SHP77 (cell line): ENCODE measurements around the gene ARSG.
"Not testable (repeated sequence)": the region's sequence is repeated elsewhere in the genome, so short reads cannot be mapped to it uniquely, and the experiment has no call there.

Experiments
- DNase-seq, 2 experiments: peaks; one replicate each; lab custom pipeline; 2025; lab: John Stamatoyannopoulos, UW

The ARSG gene

DNA sequence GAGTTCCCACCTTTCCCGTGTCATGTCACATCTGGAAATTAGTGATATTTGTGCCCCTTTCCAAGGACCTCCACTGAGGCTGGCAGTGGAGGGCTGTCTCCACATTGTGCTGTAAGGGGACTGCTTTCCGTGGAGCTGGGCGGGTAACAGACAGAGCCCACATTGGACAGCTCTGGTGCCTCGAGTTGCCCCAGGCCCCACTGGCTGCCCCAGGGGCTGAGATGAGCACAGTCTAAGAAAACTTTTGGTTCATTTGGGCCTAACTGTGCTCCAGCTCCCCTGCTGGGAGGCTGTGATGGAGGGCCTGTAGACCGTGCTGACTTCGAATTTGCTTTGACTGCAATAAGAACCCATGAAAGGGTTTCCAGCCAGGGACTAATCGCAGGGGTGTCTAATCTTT lies 38.0 kb downstream of the ARSG start:
- DNase-seq = no peak

DNA sequence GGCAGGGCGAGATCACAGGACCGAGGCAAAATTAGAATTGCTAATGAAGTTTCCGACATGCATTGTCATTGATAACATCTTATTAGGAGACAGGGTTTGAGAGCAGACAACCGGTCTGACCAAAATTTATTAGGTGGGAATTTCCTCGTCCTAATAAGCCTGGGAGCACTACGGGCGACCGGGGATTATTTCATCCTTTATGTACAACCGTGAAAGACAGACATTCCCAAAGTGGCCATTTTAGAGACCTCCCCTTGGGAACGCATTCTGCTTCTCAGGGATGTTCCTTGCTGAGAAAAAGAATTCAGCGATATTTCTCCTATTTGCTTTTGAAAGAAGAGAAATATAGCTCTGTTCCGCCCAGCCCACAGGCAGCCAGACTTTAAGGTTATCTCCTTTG lies 40.6 kb downstream of the ARSG start:
- DNase-seq = not testable (repeated sequence)

DNA sequence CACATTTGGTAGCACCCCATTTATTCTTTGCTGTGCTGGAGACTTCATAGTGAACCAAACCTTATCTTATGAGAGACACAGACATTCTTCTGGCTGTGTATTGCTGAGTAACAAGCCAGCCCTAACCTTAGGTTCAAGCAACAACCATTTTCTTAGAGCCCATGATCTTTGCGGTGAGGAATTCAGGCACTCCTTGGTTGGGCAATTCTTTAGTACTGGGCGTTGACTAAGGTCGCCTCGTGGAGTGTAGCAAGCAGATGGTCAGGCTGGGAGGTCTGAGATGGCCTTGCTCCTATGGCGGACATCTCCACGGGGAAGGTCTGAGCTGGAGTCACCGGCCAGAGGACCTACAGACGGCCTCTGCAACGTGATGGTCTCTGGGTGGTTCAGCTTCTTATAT lies 43.1 kb downstream of the ARSG start:
- DNase-seq = no peak

DNA sequence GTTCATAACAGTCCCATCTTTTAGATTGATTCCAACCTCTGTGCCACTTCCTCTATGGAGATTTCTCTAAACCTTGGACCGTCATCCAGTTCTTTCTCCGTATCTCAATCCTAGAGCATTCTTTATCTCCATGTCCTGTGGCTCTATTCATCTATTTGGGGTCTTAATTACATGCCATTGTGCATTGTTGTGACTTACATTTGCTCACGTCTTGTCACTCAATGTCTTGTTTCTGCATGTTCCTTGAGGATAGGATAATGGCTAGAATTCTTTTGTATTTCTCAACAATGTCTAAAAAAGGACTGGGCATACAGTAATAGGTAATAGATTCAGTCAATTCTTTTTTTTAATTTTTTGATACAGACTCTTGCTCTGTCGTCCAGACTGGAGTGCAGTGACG lies 50.2 kb downstream of the ARSG start:
- DNase-seq = no peak

DNA sequence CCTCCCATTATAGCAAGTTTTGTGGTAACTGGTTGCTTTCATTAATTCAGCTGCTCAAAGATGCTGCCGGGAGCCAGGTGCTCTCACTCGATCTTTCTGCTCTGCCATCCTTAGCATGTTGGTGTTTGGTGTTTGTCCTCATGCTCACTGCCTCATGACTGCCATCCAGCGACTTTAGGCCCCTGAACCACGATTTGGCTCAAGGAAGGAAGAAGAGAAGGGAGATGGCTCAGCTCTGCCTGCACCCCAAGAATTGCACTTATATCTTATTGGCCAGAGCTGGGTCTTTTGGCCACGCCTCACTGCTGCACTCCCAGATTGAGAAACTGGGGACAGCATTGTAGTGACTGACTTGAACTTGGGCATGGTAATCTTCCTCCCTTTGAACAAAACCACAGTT lies 52.7 kb downstream of the ARSG start:
- no peak for DNase-seq

DNA sequence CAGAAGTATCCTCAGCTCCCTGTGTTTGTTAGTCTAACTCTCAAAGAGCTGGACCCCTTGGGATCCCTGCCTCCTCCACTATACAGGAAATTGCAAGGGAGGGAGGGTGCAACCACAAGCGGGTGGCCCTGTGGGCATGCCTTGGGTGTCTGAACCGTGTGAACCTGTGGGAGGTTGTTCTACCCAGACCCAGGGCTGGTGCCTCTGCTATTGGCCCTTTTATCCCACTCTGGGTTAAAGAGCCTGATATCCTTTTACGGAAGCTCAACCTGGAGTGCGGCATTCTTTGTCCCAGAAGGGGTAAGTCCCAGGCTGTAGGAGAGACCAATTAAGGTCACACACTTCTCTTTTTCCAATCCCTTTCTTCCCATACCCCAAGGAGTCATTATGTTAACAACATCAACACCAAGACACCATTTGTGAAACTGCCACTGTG lies 53.4 kb downstream of the ARSG start:
- DNase-seq = no peak

DNA sequence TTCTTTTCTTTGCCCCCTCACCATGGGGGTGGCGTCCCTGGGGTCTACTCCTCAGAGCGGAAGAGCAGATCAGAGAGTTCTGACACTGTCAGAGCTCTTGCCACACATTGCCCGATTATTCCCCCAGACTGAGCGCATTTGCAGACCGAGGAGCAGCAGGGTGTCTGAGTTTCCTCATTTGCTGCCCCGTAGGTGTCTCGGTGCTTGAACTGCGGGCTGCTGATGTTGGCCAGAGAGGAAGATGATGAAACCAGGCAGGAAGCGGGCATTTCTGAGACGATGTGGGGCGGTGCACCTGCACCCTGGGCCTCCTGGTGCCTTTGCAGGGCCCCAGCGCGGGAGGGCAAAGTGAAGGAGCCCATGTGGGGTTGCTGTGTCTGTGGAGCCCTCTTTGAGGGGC lies 55.2 kb downstream of the ARSG start:
- DNase-seq = no peak

DNA sequence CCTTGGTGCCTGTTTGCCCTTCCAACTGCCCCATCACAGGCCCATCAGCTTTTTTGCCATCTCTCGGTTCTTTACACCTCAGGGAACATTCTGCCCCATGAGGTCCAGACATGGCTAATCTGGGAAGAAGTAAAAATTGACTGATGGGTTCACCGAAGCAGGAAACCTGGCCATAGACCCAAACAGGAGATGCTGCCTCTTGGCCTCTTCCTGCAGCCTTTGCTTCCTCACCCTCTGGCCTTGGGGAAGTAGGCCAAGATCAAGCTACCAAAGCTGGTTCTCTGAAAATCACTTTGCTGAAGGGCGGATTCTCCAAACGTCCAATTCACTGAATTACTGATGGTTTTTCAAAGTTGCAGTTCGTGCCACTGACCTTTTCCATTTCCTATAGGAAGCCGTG lies 56.1 kb downstream of the ARSG start:
- DNase-seq = no peak

DNA sequence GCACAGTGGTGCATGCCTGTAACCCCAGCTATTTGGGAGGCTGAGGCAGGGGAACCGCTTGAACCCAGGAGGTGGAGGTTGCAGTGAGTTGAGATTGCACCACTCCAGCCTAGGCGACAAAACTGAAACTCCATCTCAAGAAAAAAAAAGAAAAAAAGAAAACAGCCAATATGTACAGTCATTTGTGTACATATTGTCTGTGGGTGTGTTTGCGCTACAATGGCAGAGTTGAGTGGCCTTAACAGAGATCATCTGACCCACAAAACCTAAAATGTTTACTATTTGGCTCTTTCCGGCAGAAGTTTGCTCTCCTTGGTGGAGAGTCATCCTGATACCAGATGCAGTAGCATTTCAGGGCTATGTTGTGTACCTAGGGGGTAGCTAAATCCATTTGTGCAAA lies 57.9 kb downstream of the ARSG start:
- no peak for DNase-seq

DNA sequence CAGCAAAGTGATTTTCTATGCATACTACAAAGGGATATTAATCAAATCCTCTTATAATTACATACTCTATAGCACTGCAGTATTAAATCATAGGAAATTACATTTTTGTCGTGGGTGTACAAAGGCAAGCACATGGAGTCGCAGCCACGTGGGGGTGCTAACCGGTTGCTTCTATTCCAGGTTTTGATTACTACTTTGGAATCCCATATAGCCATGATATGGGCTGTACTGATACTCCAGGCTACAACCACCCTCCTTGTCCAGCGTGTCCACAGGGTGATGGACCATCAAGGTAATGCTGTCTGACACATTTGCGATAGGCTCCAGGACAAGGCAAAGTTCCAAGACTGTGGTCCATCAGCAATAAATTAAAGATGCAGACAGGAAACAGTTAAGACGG lies 60.1 kb downstream of the ARSG start:
- DNase-seq = no peak

DNA sequence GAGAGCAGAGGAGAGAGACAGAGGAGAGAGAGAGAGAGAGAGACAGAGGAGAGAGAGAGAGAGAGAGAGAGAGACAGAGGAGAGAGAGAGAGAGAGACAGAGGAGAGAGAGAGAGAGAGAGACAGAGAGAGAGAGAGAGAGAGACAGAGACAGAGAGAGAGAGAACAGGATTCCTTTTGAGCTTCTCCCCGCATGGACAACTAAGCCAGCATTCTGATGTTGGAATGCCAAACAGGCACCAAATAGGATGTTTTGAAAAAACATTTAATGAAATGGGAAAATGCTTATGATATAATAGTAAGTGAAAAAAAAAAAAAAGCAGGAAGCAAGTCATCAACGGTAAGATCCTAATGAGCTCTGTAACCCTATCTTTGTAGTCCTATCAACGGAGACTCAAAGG lies 60.7 kb downstream of the ARSG start:
- DNase-seq = no peak

DNA sequence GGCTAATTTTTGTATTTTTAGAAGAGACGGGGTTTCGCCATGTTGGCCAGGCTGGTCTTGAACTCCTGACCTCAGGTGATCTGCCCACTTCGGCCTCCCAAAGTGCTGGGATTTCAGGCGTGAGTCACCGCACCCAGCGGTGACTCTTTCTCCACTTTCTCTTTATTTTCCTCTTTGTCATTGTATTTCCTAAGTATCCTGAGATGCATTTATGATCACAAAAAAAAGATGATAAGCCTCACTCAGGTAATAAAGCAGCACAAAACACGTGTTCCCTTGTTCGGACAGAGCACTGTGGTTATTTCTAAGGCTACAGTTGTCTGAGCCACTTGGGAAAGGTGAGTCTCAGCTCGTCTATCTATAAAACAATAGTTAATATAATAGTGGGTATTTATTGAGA lies 61.4 kb downstream of the ARSG start:
- not testable (repeated sequence) for DNase-seq

DNA sequence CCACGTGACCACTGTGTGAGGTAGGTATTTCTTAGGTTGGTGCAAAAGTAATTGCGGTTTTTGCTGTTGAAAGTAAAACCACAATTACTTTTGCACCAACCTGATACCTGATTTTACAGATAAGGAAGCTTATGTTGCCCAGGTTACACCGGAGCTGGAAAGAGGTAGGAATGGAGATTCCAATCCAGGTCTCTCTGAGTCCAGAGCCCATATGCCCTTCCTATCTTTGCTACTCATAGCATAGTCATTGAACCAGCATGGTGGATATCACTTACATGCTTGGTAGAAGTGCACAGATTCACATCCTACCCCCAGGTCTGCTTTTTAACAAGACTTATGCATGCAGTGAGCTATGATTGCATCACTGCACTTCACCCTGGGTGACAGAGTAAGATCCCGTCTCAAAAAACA lies 61.8 kb downstream of the ARSG start:
- no peak for DNase-seq

DNA sequence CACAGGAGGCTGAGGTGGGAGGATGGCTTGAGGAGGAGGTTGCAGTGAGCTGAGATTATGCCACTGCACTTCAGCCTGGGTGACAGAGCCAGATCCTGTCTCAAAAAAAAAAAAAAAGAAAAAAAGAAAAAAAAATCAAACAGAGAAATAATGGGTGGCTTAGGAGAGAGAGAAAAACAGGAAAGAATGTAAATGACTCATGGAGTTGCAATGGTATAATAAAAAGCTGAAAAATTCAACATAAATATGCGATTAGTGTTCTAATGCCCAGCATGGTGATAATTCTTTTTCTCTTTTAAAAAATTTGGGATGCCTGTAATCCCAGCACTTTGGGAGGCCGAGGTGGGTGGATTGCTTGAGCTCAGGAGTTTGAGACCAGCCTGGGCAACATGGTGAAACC lies 63.0 kb downstream of the ARSG start:
- not testable (repeated sequence) for DNase-seq

DNA sequence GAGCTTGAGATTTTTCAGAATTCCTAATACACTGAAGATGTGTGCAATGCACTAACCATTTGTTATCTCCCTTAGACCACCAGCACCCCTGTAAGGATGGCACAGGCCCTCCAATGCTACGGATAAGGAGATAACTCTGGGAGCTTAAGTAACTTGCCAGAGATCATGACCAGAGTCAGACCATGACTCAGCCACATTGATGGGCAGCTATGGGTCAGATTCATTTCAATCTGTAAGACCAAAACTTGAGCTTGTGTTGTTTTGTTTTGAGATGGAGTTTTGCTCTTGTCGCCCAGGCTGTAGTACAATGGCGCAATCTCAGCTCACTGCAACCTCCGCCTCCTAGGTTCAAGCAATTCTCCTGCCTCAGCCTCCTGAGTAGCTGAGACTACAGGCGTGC lies 63.8 kb downstream of the ARSG start:
- DNase-seq = not testable (repeated sequence)

DNA sequence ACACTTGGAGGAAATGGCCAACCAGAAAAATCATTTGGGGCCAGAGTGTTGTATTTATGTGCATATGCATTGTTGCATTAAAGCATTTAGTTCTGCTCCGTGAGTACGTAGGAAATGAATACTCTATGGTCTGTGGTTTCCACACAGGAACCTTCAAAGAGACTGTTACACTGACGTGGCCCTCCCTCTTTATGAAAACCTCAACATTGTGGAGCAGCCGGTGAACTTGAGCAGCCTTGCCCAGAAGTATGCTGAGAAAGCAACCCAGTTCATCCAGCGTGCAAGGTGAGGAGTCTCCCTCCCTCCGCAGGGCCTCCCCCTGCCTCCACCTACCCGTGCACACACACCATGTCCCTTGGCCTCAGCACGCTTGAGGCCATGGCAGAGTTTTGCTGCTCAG lies 65.2 kb downstream of the ARSG start:
- DNase-seq = no peak

DNA sequence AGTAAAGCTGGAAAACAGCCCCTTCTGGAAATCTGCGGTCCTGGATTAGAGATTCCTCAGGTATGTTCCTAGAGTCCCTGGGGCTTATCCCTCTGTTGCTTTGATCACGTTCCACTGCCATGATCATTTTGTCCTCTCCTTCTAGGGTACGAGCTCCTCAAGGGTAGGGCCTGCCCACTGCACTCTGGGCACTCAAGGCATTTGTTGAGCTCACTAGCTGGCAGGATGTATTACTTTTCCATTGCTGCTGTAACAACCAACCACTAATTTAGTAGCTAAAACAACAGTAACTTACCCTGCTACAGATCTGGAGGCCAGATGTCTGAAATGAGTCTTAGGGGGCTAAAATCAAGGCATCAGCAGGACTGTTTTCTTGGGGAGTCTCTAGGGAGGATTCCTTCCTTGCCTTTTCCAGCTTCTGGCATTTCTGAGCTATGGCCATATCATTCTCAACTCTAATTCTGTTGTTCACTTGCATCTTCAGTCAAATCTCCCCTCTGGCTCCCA lies 65.7 kb downstream of the ARSG start:
- DNase-seq = no peak

DNA sequence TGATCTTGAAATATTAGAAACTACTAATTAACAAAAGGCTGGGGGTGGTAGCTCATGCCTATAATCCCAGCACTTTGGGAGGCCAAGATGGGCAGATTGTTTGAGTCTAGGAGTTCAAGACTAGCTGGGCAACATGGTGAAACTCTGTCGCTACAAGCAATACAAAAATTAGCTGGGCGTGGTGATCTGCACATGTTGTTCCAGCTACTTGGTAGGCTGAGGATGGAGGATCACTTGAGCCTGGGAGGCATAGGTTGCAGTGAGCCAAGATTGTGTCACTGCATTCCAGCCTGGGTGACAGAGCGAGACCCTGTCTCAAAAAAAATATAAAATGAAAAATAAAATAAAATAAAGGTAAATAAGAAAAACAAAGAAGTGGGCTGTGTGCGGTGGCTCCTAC lies 66.6 kb downstream of the ARSG start:
- no peak for DNase-seq

DNA sequence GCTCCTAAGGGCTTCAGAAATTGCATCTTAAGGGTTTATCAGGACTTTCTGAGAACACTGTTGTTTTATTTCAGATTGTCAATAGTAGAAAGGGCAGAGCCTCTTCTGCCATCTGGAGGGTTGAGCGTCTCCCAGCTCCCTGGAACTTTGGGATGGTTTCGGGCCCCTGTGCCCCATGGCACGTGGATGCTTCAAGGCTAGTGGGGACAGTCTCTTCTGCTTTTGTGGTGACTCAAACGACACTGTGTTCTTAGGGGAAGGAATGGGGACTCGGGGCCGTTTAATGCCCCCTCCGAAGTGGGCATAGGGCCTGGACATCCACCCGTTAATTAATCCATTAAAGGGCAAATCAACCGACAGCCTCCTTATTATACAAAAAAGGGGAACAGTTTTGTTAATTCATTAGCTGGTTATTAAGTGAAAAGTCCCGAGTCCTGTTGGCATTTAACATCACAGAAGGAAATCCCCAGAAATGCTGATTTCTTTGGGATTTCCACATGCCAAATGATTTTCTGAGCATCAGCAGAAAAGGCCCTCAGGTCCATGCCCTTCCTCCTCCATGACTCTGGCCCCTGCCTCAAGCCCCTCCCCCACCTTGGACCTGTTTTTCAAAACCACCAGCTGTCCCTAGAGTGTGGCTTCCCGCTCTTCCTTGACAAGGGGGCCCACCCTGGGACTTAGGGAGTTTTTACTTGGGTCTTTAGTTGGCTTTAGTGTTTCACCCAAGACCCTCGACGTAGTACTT lies 68.7 kb downstream of the ARSG start:
- no peak for DNase-seq

DNA sequence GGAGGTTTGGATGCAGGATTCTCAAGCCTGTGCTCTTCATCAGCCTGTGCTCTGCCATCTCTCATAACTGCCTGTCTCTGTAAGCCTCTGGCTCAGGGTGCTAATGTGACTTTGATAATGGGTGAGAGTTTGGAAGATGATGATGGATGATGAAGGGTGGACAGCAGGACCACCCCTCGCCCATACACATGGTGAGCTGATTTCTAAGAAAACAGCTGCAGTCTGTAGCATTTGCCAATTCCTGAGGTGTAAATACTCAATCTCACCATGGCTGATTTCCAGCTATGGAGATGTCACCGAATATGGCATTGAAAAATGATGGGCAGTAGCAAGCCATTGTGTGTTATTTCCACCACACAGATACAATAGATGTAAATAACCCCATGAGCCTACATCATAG lies 74.2 kb downstream of the ARSG start:
- DNase-seq = no peak

DNA sequence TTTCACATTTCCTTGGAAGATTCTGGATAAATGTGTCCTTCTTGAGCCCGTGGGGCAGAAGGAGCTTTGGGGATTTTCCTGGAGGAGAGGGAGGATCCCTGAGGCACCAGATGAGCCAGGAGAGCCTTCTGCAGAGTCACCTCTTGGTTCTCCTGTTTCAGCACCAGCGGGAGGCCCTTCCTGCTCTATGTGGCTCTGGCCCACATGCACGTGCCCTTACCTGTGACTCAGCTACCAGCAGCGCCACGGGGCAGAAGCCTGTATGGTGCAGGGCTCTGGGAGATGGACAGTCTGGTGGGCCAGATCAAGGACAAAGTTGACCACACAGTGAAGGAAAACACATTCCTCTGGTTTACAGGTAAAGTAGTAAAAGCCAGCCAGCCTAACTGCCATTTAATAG lies 77.1 kb downstream of the ARSG start:
- no peak for DNase-seq

DNA sequence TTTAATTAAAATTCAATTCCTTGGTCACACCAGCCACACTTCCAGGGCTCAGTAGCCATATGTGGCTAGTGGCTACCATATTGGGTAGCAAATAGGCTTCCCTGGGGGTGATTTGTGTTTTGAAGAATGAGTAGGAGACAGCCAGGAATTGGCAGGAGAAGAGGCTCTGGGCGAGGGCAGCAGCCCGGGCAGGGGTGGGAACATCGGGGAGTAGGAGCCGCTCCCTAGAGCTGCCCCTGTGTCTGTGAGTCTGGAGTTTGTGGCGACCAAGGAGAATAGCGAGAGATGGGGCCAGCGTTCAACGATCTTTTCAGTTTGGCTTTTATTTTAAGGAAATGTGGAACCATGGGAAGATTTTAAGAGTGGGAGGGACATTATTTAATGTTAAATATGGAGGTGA lies 84.3 kb downstream of the ARSG start:
- no peak for DNase-seq

DNA sequence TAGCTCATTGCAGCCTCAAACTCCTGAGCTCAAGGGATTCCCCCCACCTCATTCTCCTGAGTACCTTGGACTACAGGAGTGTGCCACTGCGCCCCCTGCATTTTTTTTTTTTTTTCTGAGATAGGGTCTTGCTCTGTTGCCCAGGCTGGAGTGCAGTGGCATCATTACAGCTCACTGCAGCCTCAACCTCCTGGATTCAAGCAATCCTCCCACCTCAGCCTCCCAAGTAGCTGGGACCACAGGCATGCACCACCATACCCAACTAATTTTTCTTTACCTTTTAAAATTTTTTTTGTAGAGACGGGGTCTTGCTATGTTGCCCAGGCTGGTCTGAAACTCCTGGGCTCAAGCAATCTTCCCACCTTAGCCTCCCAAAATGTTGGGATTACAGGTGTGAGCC lies 84.9 kb downstream of the ARSG start:
- not testable (repeated sequence) for DNase-seq

DNA sequence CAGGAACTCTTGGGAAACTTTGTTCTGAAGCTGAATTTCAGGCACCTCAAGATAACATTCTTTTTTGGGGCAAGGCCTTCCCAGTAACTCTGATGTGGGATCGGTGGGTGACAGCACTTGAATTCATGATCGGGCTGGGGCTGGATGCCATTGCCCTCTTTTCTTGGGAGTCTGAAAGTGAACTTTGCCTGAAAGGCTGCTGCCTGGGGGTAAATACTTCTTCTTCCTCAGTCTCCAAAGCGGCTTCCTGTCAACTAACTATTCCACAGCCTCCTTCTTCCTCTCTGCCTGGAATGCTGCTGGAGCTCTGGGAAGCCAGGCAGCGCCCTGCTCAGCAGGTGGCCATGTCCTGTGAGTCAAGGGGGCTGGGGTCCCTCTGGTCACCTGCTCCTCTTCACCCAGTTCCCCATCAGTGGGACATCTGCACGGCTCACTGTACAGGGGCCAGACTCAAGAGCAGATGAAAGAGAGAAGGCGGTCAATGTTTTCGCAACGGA lies 86.5 kb downstream of the ARSG start:
- no peak for DNase-seq
